ENCODE results near the gene TRIO. TPM values are rescaled to one million over a fixed set of nuclear protein-coding genes. Genes with fewer than 3 reads are reported as not detected.

The TRIO gene
- total RNA-seq, 1 experiment from 2014 or later, result 68.4 TPM

GRCh38 chr5:14200312-14200990 is 57.3 kb downstream of the TRIO start:
- no peaks in the 10 kb centered on the region for H3K9me2 ChIP-seq (ENCODE audit: insufficient read depth)
- peaks cover 3% of the 10 kb centered on the region; the same call in 1 of the 2 replicates for H4K20me1 ChIP-seq (ENCODE audit: insufficient read depth)
- RAD21 ChIA-PET (ENCODE audit: low non-redundant PET in 1 of 2, low total read pairs in 2 of 2, uncharacterized antibody in 2 of 2, unreplicated experiment in 2 of 2), result no interaction called here
- no TSS peak for BruUV-seq (replicated peaks)
- POLR2A ChIA-PET, result no interaction called here
- no peak overlapping the region for H2AFZ ChIP-seq (ENCODE audit: low read depth, low read length, poor library complexity, severe bottlenecking)
- no peaks in the 10 kb centered on the region for H3K9me3 ChIP-seq (ENCODE audit: control insufficient read depth in 1 of 2, insufficient read depth in 1 of 2, low read depth in 1 of 2, low read length in 2 of 2)
- H3K9ac ChIP-seq (ENCODE audit: low read length), result no peak overlapping the region
- ATAC-seq, result no peak
- no peak for DNase-seq (ENCODE audit: low read depth, low spot score)
- H3K27ac ChIP-seq (ENCODE audit: low read depth, low read length), result no peak overlapping the region
- H3K27me3 ChIP-seq (ENCODE audit: insufficient read depth, low read length), result no peaks in the 10 kb centered on the region
- H3K4me2 ChIP-seq (ENCODE audit: low read length), result no peak overlapping the region
- no peaks in the 10 kb centered on the region for H3K36me3 ChIP-seq (ENCODE audit: control insufficient read depth in 1 of 2, insufficient read depth in 2 of 2, low read length in 2 of 2)
- TF ChIP-seq ELF1 (IDR thresholded peaks at IDR 0.05; ENCODE audit: borderline replicate concordance, low read depth), result no peak
- TF ChIP-seq CBX3 (IDR thresholded peaks at IDR 0.05; ENCODE audit: low read depth), result no peak
- TF ChIP-seq SP1 (IDR thresholded peaks at IDR 0.05; ENCODE audit: low read depth), result no peak
- TF ChIP-seq POLR2AphosphoS5 (IDR thresholded peaks at IDR 0.05; ENCODE audit: low read depth, low read length), result no peak
- TF ChIP-seq POLR2A (IDR thresholded peaks at IDR 0.05; ENCODE audit: borderline replicate concordance, extremely low read depth, insufficient read depth, insufficient read length), result no peak
- no peak for TF ChIP-seq EZH2 (IDR thresholded peaks at IDR 0.05)
- no peak for TF ChIP-seq EZH2phosphoT487 (IDR thresholded peaks at IDR 0.05; ENCODE audit: borderline replicate concordance)
- TF ChIP-seq JUND (IDR thresholded peaks at IDR 0.05), result no peak
- TF ChIP-seq SIN3A (IDR thresholded peaks at IDR 0.05; ENCODE audit: low read depth), result no peak
- intact Hi-C loops (cut with micrococcal nuclease), result no loop called here
- H3K4me1 ChIP-seq (ENCODE audit: control insufficient read depth in 1 of 2, insufficient read depth in 2 of 2, low read length in 2 of 2), result peaks cover 0 to 8% of the 10 kb centered on the region in 2 experiments; a peak in 3 of 4 replicates
- no peak overlapping the region for H3K4me3 ChIP-seq (replicated peaks in 1 of 2; ENCODE audit: low read depth in 1 of 2, low read length in 2 of 2)
- peaks cover 98% of the 10 kb centered on the region for H3K79me2 ChIP-seq (ENCODE audit: insufficient read depth, low read length)
- CTCF ChIA-PET, result no interaction called here

DNA sequence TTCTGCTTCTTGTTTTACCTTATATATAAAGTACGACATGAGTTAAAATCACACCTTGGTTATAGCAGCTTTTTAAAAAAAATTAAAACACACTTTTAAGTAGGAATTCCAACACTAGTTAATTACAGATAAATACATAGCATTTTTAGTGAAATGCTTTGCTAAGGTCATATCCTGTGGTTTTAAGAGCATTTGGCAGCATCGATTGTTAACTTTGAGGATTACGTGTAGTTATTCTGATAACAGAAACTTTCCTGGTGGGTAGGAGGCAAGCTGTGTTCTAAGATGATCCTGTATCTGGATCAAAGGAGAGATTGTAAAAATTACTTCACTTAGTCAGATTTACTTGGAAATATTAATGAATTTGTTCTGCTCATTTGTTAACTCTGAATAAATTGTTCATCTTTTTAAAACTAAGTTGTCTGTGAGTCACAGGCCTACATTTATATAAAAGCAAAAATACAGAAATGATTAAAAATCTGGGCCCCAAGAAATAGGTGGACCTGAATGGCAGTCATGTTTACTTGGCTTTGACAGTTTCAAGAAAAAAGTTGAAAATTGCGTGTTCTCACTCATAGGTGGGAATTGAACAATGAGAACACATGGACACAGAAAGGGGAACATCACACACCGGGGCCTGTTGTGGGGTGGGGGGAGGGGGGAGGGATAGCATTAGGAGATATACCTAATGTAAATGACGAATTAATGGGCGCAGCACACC is 58.3 kb downstream of the TRIO start:
- no peaks in the 10 kb centered on the region for H3K9me3 ChIP-seq (ENCODE audit: control insufficient read depth in 1 of 2, insufficient read depth in 1 of 2, low read depth in 1 of 2, low read length in 2 of 2)
- H3K4me2 ChIP-seq (ENCODE audit: low read length), result no peak overlapping the region
- no peak for ATAC-seq
- RAD21 ChIA-PET (ENCODE audit: low non-redundant PET in 1 of 2, low total read pairs in 2 of 2, uncharacterized antibody in 2 of 2, unreplicated experiment in 2 of 2), result no interaction called here
- H3K4me3 ChIP-seq (replicated peaks in 1 of 2; ENCODE audit: low read depth in 1 of 2, low read length in 2 of 2), result no peak overlapping the region
- intact Hi-C loops (cut with micrococcal nuclease), result no loop called here
- no peak for DNase-seq (ENCODE audit: low read depth, low spot score)
- H3K4me1 ChIP-seq (ENCODE audit: control insufficient read depth in 1 of 2, insufficient read depth in 2 of 2, low read length in 2 of 2), result peaks cover 0 to 8% of the 10 kb centered on the region in 2 experiments; a peak in 3 of 4 replicates
- BruUV-seq (replicated peaks), result no TSS peak
- H3K27ac ChIP-seq (ENCODE audit: low read depth, low read length), result no peak overlapping the region
- H3K36me3 ChIP-seq (ENCODE audit: control insufficient read depth in 1 of 2, insufficient read depth in 2 of 2, low read length in 2 of 2), result no peaks in the 10 kb centered on the region
- peaks cover 99% of the 10 kb centered on the region for H3K79me2 ChIP-seq (ENCODE audit: insufficient read depth, low read length)
- POLR2A ChIA-PET, result no interaction called here
- H2AFZ ChIP-seq (ENCODE audit: low read depth, low read length, poor library complexity, severe bottlenecking), result no peak overlapping the region
- H4K20me1 ChIP-seq (ENCODE audit: insufficient read depth), result peaks cover 3% of the 10 kb centered on the region; the same call in 1 of the 2 replicates
- CTCF ChIA-PET, result no interaction called here
- H3K9me2 ChIP-seq (ENCODE audit: insufficient read depth), result no peaks in the 10 kb centered on the region
- H3K9ac ChIP-seq (ENCODE audit: low read length), result no peak overlapping the region
- no peaks in the 10 kb centered on the region for H3K27me3 ChIP-seq (ENCODE audit: insufficient read depth, low read length)
- TF ChIP-seq CBX3 (IDR thresholded peaks at IDR 0.05; ENCODE audit: low read depth) (no peak), TCF7L2 (IDR thresholded peaks at IDR 0.05; ENCODE audit: borderline replicate concordance, extremely low read depth, insufficient read depth, insufficient read length) (no peak), FOSL1 (IDR thresholded peaks at IDR 0.05; ENCODE audit: low read depth) (no peak), POLR2AphosphoS5 (IDR thresholded peaks at IDR 0.05; ENCODE audit: low read depth, low read length) (no peak), EGR1 (IDR thresholded peaks at IDR 0.05; ENCODE audit: low read depth) (no peak), SIN3A (IDR thresholded peaks at IDR 0.05; ENCODE audit: low read depth) (no peak), SRF (IDR thresholded peaks at IDR 0.05; ENCODE audit: low read depth) (no peak), RAD21 (IDR thresholded peaks at IDR 0.05; ENCODE audit: low read depth) (no peak), ZNF274 (IDR thresholded peaks at IDR 0.05; ENCODE audit: low read depth, low read length) (no peak), ZBTB33 (IDR thresholded peaks at IDR 0.05; ENCODE audit: extremely low read depth, insufficient replicate concordance, low read length) (no peak)
- TF ChIP-seq, protein P1, sequence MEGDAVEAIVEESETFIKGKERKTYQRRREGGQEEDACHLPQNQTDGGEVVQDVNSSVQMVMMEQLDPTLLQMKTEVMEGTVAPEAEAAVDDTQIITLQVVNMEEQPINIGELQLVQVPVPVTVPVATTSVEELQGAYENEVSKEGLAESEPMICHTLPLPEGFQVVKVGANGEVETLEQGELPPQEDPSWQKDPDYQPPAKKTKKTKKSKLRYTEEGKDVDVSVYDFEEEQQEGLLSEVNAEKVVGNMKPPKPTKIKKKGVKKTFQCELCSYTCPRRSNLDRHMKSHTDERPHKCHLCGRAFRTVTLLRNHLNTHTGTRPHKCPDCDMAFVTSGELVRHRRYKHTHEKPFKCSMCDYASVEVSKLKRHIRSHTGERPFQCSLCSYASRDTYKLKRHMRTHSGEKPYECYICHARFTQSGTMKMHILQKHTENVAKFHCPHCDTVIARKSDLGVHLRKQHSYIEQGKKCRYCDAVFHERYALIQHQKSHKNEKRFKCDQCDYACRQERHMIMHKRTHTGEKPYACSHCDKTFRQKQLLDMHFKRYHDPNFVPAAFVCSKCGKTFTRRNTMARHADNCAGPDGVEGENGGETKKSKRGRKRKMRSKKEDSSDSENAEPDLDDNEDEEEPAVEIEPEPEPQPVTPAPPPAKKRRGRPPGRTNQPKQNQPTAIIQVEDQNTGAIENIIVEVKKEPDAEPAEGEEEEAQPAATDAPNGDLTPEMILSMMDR (IDR thresholded peaks at IDR 0.05 in 2 of 3, conservative IDR thresholded peaks at IDR 0.05 in 1 of 3; ENCODE audit: borderline replicate concordance in 1 of 3, insufficient read depth in 1 of 3, low read depth in 2 of 3, low read length in 2 of 3), result no peak

Data from HCT116 (cell line).